Neural progenitor cell (in vitro differentiated cells): ENCODE results near the gene NLK.

Experiments used
- CTCF ChIP-seq: fragments of 200-600 bp; sonication (generic); IDR thresholded peaks from 2 replicates; pipeline ENCODE4 v1.5.1; 2017; ENCODE audit warnings: antibody characterized with exemption, mild to moderate bottlenecking
- EZH2 ChIP-seq: fragments of 200-600 bp; sonication (generic); IDR thresholded peaks from 2 replicates; pipeline ENCODE4 v1.6.1; 2017; ENCODE audit warnings: antibody characterized with exemption, mild to moderate bottlenecking, moderate library complexity
- EZH2phosphoT487 ChIP-seq: fragments of 200-600 bp; sonication (generic); IDR thresholded peaks from 2 replicates; pipeline ENCODE4 v1.6.1; 2017; ENCODE audit warnings: antibody characterized with exemption

- no peak for TF ChIP-seq CTCF
- TF ChIP-seq EZH2phosphoT487, result no peak
- no peak for TF ChIP-seq EZH2
Observed at GRCh38 chr17:28159924-28160323, 117.4 kb downstream of the NLK start.
